HepG2 (cell line): Measurements from ENCODE around the gene ANKS4B. TPM values are rescaled to one million over a fixed set of nuclear protein-coding genes. Genes with fewer than 3 reads are reported as not detected.

ENCODE experiments used
- ATAC-seq: fragments of 200-7000 bp; cut with Tn5 transposase; 3 replicates; pipeline ENCODE4 v1.9.1; 2020; ENCODE audit warnings: mild to moderate bottlenecking, moderate library complexity
- BruUV-seq: library from RNA; stranded (reverse); fragments of 400-500 nt; replicated peaks from 2 replicates; lab custom pipeline; 2021; lab: Mats Ljungman, UMichigan
- CTCF ChIA-PET: fragments of 300-600 bp; formaldehyde crosslinking; extraction: SDS; loops from one replicate; lab custom pipeline; 2021; ENCODE audit warnings: low total read pairs, inconsistent platforms, low intra/inter-chr PET ratio; lab: Yijun Ruan, JAX
- POLR2A ChIA-PET: fragments of 350-600 bp; sonication (Branson Sonifier 250); formaldehyde crosslinking; loops from one replicate; lab custom pipeline; 2020; ENCODE audit warnings: antibody characterized with exemption, inconsistent platforms; lab: Yijun Ruan, JAX
- DNase-seq: peaks from one replicate; pipeline ENCODE4 v3.0.0-alpha.2; 2015; ENCODE audit warnings: low spot score
- FAIRE-seq: peaks from 3 replicates; lab custom pipeline; 2011; peaks lifted over from hg19 to GRCh38; lab: Jason Lieb, UNC
- H2AFZ ChIP-seq: one replicate; pipeline ENCODE4 v1.6.1; 2011; ENCODE audit warnings: low read length, inconsistent platforms
- H3K27ac ChIP-seq: fragments of 300-600 bp; 3 replicates; pipeline ENCODE4 v1.8.0; 2011; ENCODE audit warnings: mixed run types, mild to moderate bottlenecking, mixed read lengths, low read length, inconsistent platforms; ENCODE audit not compliant: insufficient read depth; ENCODE audit errors: extremely low read length
- H3K27me3 ChIP-seq, 2 experiments: fragments of 200-600 bp in 1 of 2; 2 replicates in 1 of 2; 3 replicates in 1 of 2; pipeline versions ENCODE4 v1.6.0 to v1.8.0; 2011; ENCODE audit warnings: low read length in 2 of 2, mild to moderate bottlenecking in 2 of 2, moderate library complexity in 2 of 2, inconsistent platforms in 1 of 2; ENCODE audit not compliant: insufficient read depth in 2 of 2, control insufficient read depth in 1 of 2
- H3K36me3 ChIP-seq, 2 experiments: fragments of 200-600 bp in 1 of 2; replicated peaks in 1 of 2; 2 replicates in 1 of 2; 3 replicates in 1 of 2; pipeline versions ENCODE4 v1.5.1 to v1.8.0; 2011; ENCODE audit warnings: low read length in 2 of 2, inconsistent platforms in 1 of 2; ENCODE audit not compliant: insufficient read depth in 2 of 2, control insufficient read depth in 1 of 2
- H3K4me1 ChIP-seq: 2 replicates; pipeline ENCODE4 v1.5.1; 2012; ENCODE audit warnings: low read length, inconsistent platforms; ENCODE audit not compliant: insufficient read depth
- H3K4me2 ChIP-seq: 2 replicates; pipeline ENCODE4 v1.6.0; 2011; ENCODE audit warnings: low read depth, low read length, inconsistent platforms
- H3K4me3 ChIP-seq, 3 experiments: fragments of 200-600 bp in 1 of 3; sonication (generic), shearing (Covaris generic) in 1 of 3; replicated peaks in 1 of 3; 2 replicates each; pipeline ENCODE4 v1.5.1; 2011 to 2016; ENCODE audit warnings: low read length in 3 of 3, inconsistent platforms in 2 of 3, low read depth in 2 of 3, mild to moderate bottlenecking in 2 of 3, control low read depth in 1 of 3, mixed read lengths in 1 of 3; ENCODE audit not compliant: insufficient read depth in 1 of 3
- H3K79me2 ChIP-seq: one replicate; pipeline ENCODE4 v1.6.1; 2011; ENCODE audit warnings: low read length, inconsistent platforms; ENCODE audit not compliant: insufficient read depth
- H3K9ac ChIP-seq: 2 replicates; pipeline ENCODE4 v1.6.0; 2011; ENCODE audit warnings: mild to moderate bottlenecking, low read depth, low read length, inconsistent platforms; ENCODE audit not compliant: insufficient read depth
- H3K9me3 ChIP-seq: 2 replicates; pipeline ENCODE4 v1.5.1; 2012; ENCODE audit warnings: mild to moderate bottlenecking, low read length
- H4K20me1 ChIP-seq: 2 replicates; pipeline ENCODE4 v1.6.0; 2011; ENCODE audit warnings: inconsistent platforms, mild to moderate bottlenecking, low read length, moderate library complexity; ENCODE audit not compliant: insufficient read depth
- ATF2 ChIP-seq: sonication (generic); formaldehyde crosslinking; IDR thresholded peaks from 2 replicates; pipeline ENCODE4 v1.4.0; 2020; ENCODE audit warnings: missing genetic modification reagents
- ATF7 ChIP-seq, 2 experiments: fragments of 450-650 bp in 1 of 2; sonication (generic) in 1 of 2; formaldehyde crosslinking in 1 of 2; IDR thresholded peaks; 2 replicates each; pipeline versions ENCODE4 v1.4.0 to v1.6.1; 2016 to 2020; ENCODE audit warnings: antibody characterized with exemption in 1 of 2, mild to moderate bottlenecking in 1 of 2, missing genetic modification reagents in 1 of 2
- BRF2 ChIP-seq: sonication (generic); formaldehyde crosslinking; IDR thresholded peaks from 2 replicates; pipeline ENCODE4 v1.8.1; 2022; ENCODE audit warnings: mild to moderate bottlenecking, missing genetic modification reagents
- HMGXB3 ChIP-seq: sonication (generic); formaldehyde crosslinking; IDR thresholded peaks from 2 replicates; pipeline ENCODE4 v1.4.0; 2020; ENCODE audit warnings: missing genetic modification reagents, borderline replicate concordance
- RNF219 ChIP-seq: sonication (generic); formaldehyde crosslinking; IDR thresholded peaks from 2 replicates; pipeline ENCODE4 v1.5.0; 2020; ENCODE audit warnings: mild to moderate bottlenecking, missing genetic modification reagents
- SNAI1 ChIP-seq: sonication (generic); formaldehyde crosslinking; IDR thresholded peaks from 2 replicates; pipeline ENCODE4 v1.5.0; 2020; ENCODE audit warnings: mild to moderate bottlenecking, missing genetic modification reagents, borderline replicate concordance
- SNRNP70 ChIP-seq: fragments of 200-400 bp; formaldehyde crosslinking; IDR thresholded peaks from 2 replicates; pipeline ENCODE4 v1.6.1; 2017; ENCODE audit warnings: mild to moderate bottlenecking, low read depth, low read length, moderate library complexity
- TBX3 ChIP-seq: fragments of 450-650 bp; IDR thresholded peaks from 2 replicates; pipeline ENCODE4 v1.6.1; 2017; ENCODE audit warnings: antibody characterized with exemption, mild to moderate bottlenecking, inconsistent platforms, borderline replicate concordance
- ZBTB1 ChIP-seq: sonication (generic); formaldehyde crosslinking; IDR thresholded peaks from 2 replicates; pipeline ENCODE4 v1.4.0; 2020; ENCODE audit warnings: missing genetic modification reagents, borderline replicate concordance
- ZNF30 ChIP-seq: sonication (generic); formaldehyde crosslinking; IDR thresholded peaks from 2 replicates; pipeline ENCODE4 v1.5.0; 2020; ENCODE audit warnings: mild to moderate bottlenecking, missing genetic modification reagents
- ZNF513 ChIP-seq: sonication (generic); formaldehyde crosslinking; conservative IDR thresholded peaks from 2 replicates; pipeline ENCODE4 v1.5.0; 2020; ENCODE audit warnings: missing genetic modification reagents
- ZNF607 ChIP-seq: sonication (generic); formaldehyde crosslinking; IDR thresholded peaks from 2 replicates; pipeline ENCODE4 v1.5.1; 2020; ENCODE audit warnings: missing genetic modification reagents, mild to moderate bottlenecking, borderline replicate concordance
- WGBS: methylation state at CpG from one replicate; pipeline ENCODE4 v1.1.6; 2017; ENCODE audit warnings: low lambda C conversion rate; 5-methylcytosine and 5-hydroxymethylcytosine counted together
- in situ Hi-C: cut with HindIII; loops from 2 replicates; pipeline ENCODE4 v1.10.0; 2017; ENCODE audit warnings: low pct_unique_long_range_greater_than_20kb; ENCODE audit not compliant: extremely low pct_ligation_motif_present
- intact Hi-C: fragments of 100-400 bp; cut with micrococcal nuclease; formaldehyde crosslinking; loops from one replicate; pipeline ENCODE4 v1.10.0; 2022; ENCODE audit not compliant: unreplicated experiment
- polyA plus RNA-seq, 8 experiments: library from polyadenylated mRNA; depleted of rRNA in 3 of 8; stranded (reverse) in 7 of 8; unstranded in 1 of 8; fragments of >200 nt; fragmentation: Illumina TruSeq in 4 of 8; extraction: Trizol in 4 of 8; gene quantifications; 2 replicates each; pipeline versions ENCODE4 v1.2.1 to v1.2.3, GENCODE V29; 2011 to 2016; ENCODE audit warnings: low read depth in 4 of 8, missing spikeins in 1 of 8, mixed read lengths in 1 of 8; ENCODE audit not compliant: insufficient read depth in 1 of 8
- total RNA-seq, 5 experiments: library from RNA; depleted of rRNA; stranded (reverse); fragments of >200 nt; fragmentation: Illumina TruSeq; extraction: Trizol; gene quantifications; 2 replicates each; pipeline ENCODE4 v1.2.3, GENCODE V29; 2016; ENCODE audit warnings: low read depth in 1 of 5

Gene ANKS4B
- total and polyA plus RNA-seq, 2 of the 13 experiments (the other 11 are each of a cell fraction or from before 2014, with no cell fraction given): 6.5 to 30.0 TPM

GRCh38 chr16:21267298-21267697 lies 33.8 kb downstream of the ANKS4B start (continued):
- no peak for TF ChIP-seq ZNF513 (CRISPR knock-in tag)
- no peak for TF ChIP-seq SNAI1 (CRISPR knock-in tag)
- 0 out of 2 replicates have a peak, but pooled peaks have one; percentile 7 for TF ChIP-seq ZNF30

- no peak overlapping the region for H3K27ac ChIP-seq
- CTCF ChIA-PET: no interaction called here
- H3K36me3 ChIP-seq: no peaks in the 10 kb centered on the region
- no peaks in the 10 kb centered on the region for H3K27me3 ChIP-seq
- POLR2A ChIA-PET: no interaction called here
- no peak overlapping the region for H2AFZ ChIP-seq
- no peak overlapping the region for H3K4me3 ChIP-seq
- FAIRE-seq (no peak), DNase-seq (no peak), ATAC-seq (no peak)
- no peaks in the 10 kb centered on the region for H3K9me3 ChIP-seq
- intact Hi-C loops (no loop called here), in situ Hi-C loops (no loop called here)
- H3K4me1 ChIP-seq: peaks cover 38% of the 10 kb centered on the region
- WGBS: 89% methylated on average over 9 of the region's 9 CpGs
- H3K9ac ChIP-seq: no peak overlapping the region
- no peaks in the 10 kb centered on the region for H3K79me2 ChIP-seq
- BruUV-seq: no TSS peak
- H3K4me2 ChIP-seq: no peak overlapping the region
- TF ChIP-seq ATF7 (IDR thresholded peaks at IDR 0.05) (no peak), ATF7 (CRISPR knock-in tag; IDR thresholded peaks at IDR 0.05) (no peak), TBX3 (no peak), HMGXB3 (CRISPR knock-in tag) (no peak), ATF2 (no peak), RNF219 (CRISPR knock-in tag) (no peak), ZNF607 (no peak), BRF2 (CRISPR knock-in tag) (no peak), SNRNP70 (no peak), ZBTB1 (CRISPR knock-in tag) (no peak)
- no peaks in the 10 kb centered on the region for H4K20me1 ChIP-seq
Observed at GRCh38 chr16:21268236-21268635, 34.7 kb downstream of the ANKS4B start.
